ENCODE measurements around the gene BCL11B. TPM values are rescaled to one million over a fixed set of nuclear protein-coding genes. Genes with fewer than 3 reads are reported as not detected.

BCL11B gene
- total RNA-seq, 1 donor from 2014 or later = 0.85 TPM

GRCh38 chr14:99313234-99313633 is 41.2 kb upstream of the BCL11B start:
- Histone ChIP-seq H3K4me1 (no peaks in the 10 kb centered on the region), H3K9me3 (no peaks in the 10 kb centered on the region), H3K27ac (no peak overlapping the region), H3K27me3 (no peaks in the 10 kb centered on the region), H3K4me3 (no peak overlapping the region), H3K36me3 (no peaks in the 10 kb centered on the region)
- intact Hi-C loops (cut with DNase I) = no loop called here
- TF ChIP-seq CTCF (IDR thresholded peaks at IDR 0.05) = no peak
- DNase-seq (ENCODE audit: low spot score in 2 of 2) = no peak

- Histone ChIP-seq H3K9me3 (no peaks in the 10 kb centered on the region), H3K4me3 (no peak overlapping the region), H3K36me3 (no peaks in the 10 kb centered on the region), H3K4me1 (no peaks in the 10 kb centered on the region), H3K27ac (no peak overlapping the region), H3K27me3 (no peaks in the 10 kb centered on the region)
- DNase-seq (ENCODE audit: low spot score in 2 of 2) = no peak
- no peak for TF ChIP-seq CTCF (IDR thresholded peaks at IDR 0.05)
- intact Hi-C loops (cut with DNase I) = no loop called here
Measured at GRCh38 chr14:99312106-99312505, 40.1 kb upstream of the BCL11B start.

GRCh38 chr14:99309220-99309766 is 37.3 kb upstream of the BCL11B start:
- DNase-seq (ENCODE audit: low spot score in 2 of 2) = no peak

GRCh38 chr14:99304208-99304607 is 32.2 kb upstream of the BCL11B start:
- DNase-seq (ENCODE audit: low spot score in 2 of 2) = no peak
- Histone ChIP-seq H3K27ac (no peak overlapping the region), H3K4me3 (no peak overlapping the region), H3K4me1 (no peaks in the 10 kb centered on the region), H3K27me3 (no peaks in the 10 kb centered on the region), H3K36me3 (no peaks in the 10 kb centered on the region), H3K9me3 (no peaks in the 10 kb centered on the region)
- no peak for TF ChIP-seq CTCF (IDR thresholded peaks at IDR 0.05)
- intact Hi-C loops (cut with DNase I) = no loop called here

More at GRCh38 chr14:99309220-99309766, 37.3 kb upstream of the BCL11B start:
- no peak overlapping the region for H3K27ac ChIP-seq
- no peaks in the 10 kb centered on the region for H3K9me3 ChIP-seq
- no peaks in the 10 kb centered on the region for H3K27me3 ChIP-seq
- H3K4me1 ChIP-seq = no peaks in the 10 kb centered on the region
- TF ChIP-seq CTCF (IDR thresholded peaks at IDR 0.05) = no peak
- H3K36me3 ChIP-seq = no peaks in the 10 kb centered on the region
- H3K4me3 ChIP-seq = no peak overlapping the region
- intact Hi-C loops (cut with DNase I) = no loop called here

- peaks cover 0 to 6% of the 10 kb centered on the region in 2 donors for H3K9me3 ChIP-seq
- H3K4me1 ChIP-seq = no peaks in the 10 kb centered on the region
- H3K4me3 ChIP-seq = no peak overlapping the region
- intact Hi-C loops (cut with DNase I) = no loop called here
- no peak for TF ChIP-seq CTCF (IDR thresholded peaks at IDR 0.05)
- H3K36me3 ChIP-seq = no peaks in the 10 kb centered on the region
- H3K27me3 ChIP-seq = no peaks in the 10 kb centered on the region
- no peak for DNase-seq (ENCODE audit: low spot score in 2 of 2)
- no peak overlapping the region for H3K27ac ChIP-seq
Measured at GRCh38 chr14:99300190-99300589, 28.2 kb upstream of the BCL11B start.

GRCh38 chr14:99296517-99296916 is 24.5 kb upstream of the BCL11B start:
- no peak for TF ChIP-seq CTCF (IDR thresholded peaks at IDR 0.05)
- Histone ChIP-seq H3K27me3 (no peaks in the 10 kb centered on the region), H3K4me1 (no peaks in the 10 kb centered on the region), H3K36me3 (no peaks in the 10 kb centered on the region), H3K9me3 (peaks cover 0 to 6% of the 10 kb centered on the region in 2 donors), H3K27ac (no peak overlapping the region), H3K4me3 (no peak overlapping the region)
- DNase-seq (ENCODE audit: low spot score in 2 of 2) = no peak
- intact Hi-C loops (cut with DNase I) = no loop called here
